Mesendoderm (in vitro differentiated cells): ENCODE data around the gene ERCC1.
"Not testable (repeated sequence)": the region's sequence is repeated elsewhere in the genome, so short reads cannot be mapped to it uniquely, and the experiment has no call there.

Experiments
- DNase-seq: peaks from one replicate; pipeline ENCODE4 v3.0.0; 2013
- H2AK5ac ChIP-seq: 2 replicates; pipeline ENCODE4 v1.6.1; 2013; ENCODE audit warnings: low read length, inconsistent platforms
- H2BK120ac ChIP-seq: 2 replicates; pipeline ENCODE4 v1.6.1; 2013; ENCODE audit warnings: low read depth, mild to moderate bottlenecking, low read length, moderate library complexity, mixed read lengths
- H2BK15ac ChIP-seq: replicated peaks from 2 replicates; pipeline ENCODE4 v1.6.1; 2013; ENCODE audit warnings: low read depth, mild to moderate bottlenecking, moderate library complexity
- H2BK5ac ChIP-seq: 2 replicates; pipeline ENCODE4 v1.6.1; 2013; ENCODE audit warnings: low read length, inconsistent platforms
- H3K18ac ChIP-seq: 2 replicates; pipeline ENCODE4 v1.6.1; 2013; ENCODE audit warnings: mild to moderate bottlenecking, low read length, mixed read lengths
- H3K23ac ChIP-seq: one replicate; pipeline ENCODE4 v1.6.1; 2013; ENCODE audit warnings: low read length
- H3K27ac ChIP-seq: 2 replicates; pipeline ENCODE4 v1.5.1; 2013; ENCODE audit warnings: low read depth, mild to moderate bottlenecking, inconsistent platforms, low read length, moderate library complexity
- H3K27me3 ChIP-seq: 2 replicates; pipeline ENCODE4 v1.6.1; 2013; ENCODE audit warnings: low read length, control low read depth, mild to moderate bottlenecking, inconsistent platforms; ENCODE audit not compliant: insufficient read depth, poor library complexity
- H3K36me3 ChIP-seq: 2 replicates; pipeline ENCODE4 v1.6.1; 2013; ENCODE audit warnings: low read length, inconsistent platforms; ENCODE audit not compliant: control insufficient read depth, insufficient read depth
- H3K4ac ChIP-seq: one replicate; pipeline ENCODE4 v1.6.1; 2013; ENCODE audit warnings: low read depth, mild to moderate bottlenecking, low read length, moderate library complexity
- H3K4me1 ChIP-seq: 2 replicates; pipeline ENCODE4 v1.6.1; 2013; ENCODE audit warnings: low read depth, low read length, inconsistent platforms; ENCODE audit not compliant: control insufficient read depth
- H3K4me2 ChIP-seq: 2 replicates; pipeline ENCODE4 v1.6.1; 2013; ENCODE audit warnings: low read length
- H3K4me3 ChIP-seq: 2 replicates; pipeline ENCODE4 v1.5.1; 2013; ENCODE audit warnings: mild to moderate bottlenecking, low read length
- H3K56ac ChIP-seq: one replicate; pipeline ENCODE4 v1.6.1; 2013; ENCODE audit warnings: low read length
- H3K79me1 ChIP-seq: 2 replicates; pipeline ENCODE4 v1.6.1; 2013; ENCODE audit warnings: low read length, inconsistent platforms
- H3K79me2 ChIP-seq: 2 replicates; pipeline ENCODE4 v1.6.1; 2013; ENCODE audit warnings: mild to moderate bottlenecking, low read length; ENCODE audit not compliant: control insufficient read depth, insufficient read depth
- H3K9ac ChIP-seq: 2 replicates; pipeline ENCODE4 v1.6.1; 2013; ENCODE audit warnings: low read length, inconsistent platforms
- H4K5ac ChIP-seq: one replicate; pipeline ENCODE4 v1.6.1; 2013; ENCODE audit warnings: low read length
- H4K8ac ChIP-seq: one replicate; pipeline ENCODE4 v1.6.1; 2013; ENCODE audit warnings: low read depth, mild to moderate bottlenecking, control low read depth, low read length, moderate library complexity
- WGBS: extraction: QIAGEN DNeasy Blood & Tissue Kit; methylation state at CpG from one replicate; pipeline ENCODE4 v1.1.7; 2013; ENCODE audit warnings: low lambda C conversion rate, missing lambda C conversion rate; ENCODE audit not compliant: insufficient coverage; ENCODE audit errors: extremely low coverage; 5-methylcytosine and 5-hydroxymethylcytosine counted together

The ERCC1 gene

DNA sequence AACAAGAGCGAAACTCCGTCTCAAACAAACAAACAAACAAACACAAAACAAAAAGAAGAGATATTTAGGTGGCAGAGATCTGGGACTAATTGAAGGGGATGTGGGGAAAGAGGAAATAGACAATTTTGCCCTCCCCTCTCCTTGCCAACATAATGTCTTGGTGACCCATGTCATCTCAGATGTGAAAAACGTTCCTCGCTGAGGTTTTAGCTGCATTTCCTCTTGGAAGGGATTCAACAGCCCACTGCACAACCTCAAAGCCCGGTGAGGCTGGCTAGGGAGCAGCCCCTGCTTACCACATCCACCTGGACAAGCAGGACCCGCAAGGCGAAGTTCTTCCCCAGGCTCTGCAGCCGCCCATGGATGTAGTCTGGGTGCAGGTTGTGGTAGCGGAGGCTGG, 4.9 kb downstream of the ERCC1 start:
- Histone ChIP-seq H3K9ac (no peak overlapping the region), H3K56ac (no peak overlapping the region), H3K4ac (no peak overlapping the region), H3K27me3 (no peaks in the 10 kb centered on the region), H2BK15ac (no peak overlapping the region), H4K5ac (no peak overlapping the region), H3K18ac (no peak overlapping the region), H3K27ac (no peak overlapping the region), H2AK5ac (no peak overlapping the region), H3K4me1 (peaks cover 2% of the 10 kb centered on the region), H3K79me1 (peaks cover 5% of the 10 kb centered on the region), H4K8ac (no peak overlapping the region), H2BK5ac (no peak overlapping the region), H2BK120ac (no peak overlapping the region), H3K79me2 (peaks cover 2% of the 10 kb centered on the region), H3K23ac (no peak overlapping the region), H3K36me3 (peaks cover 1% of the 10 kb centered on the region), H3K4me3 (no peak overlapping the region), H3K4me2 (no peak overlapping the region)
- no peak for DNase-seq
- WGBS, result no CpG with 5 or more reads among the region's 9 CpGs

DNA sequence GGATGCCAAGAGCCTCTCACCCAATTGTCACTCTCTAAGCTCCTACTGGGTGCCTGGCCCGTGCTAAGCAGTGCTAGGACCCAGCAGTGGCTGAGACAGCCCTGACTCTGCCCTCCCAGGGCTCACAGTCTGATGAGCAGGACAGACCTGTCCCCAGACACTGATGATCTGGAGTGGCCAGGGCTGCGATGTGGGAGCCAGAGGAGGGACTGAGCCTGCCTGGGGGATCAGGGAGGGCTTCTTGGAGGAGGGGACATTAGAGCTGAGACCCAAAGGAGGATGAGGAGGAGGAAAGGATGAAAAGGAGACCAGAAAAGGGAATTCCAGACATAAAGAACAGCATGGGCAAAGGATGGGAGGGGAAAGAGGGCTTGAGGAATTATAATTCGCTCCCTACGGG, 6.6 kb downstream of the ERCC1 start:
- Histone ChIP-seq H3K27me3 (no peaks in the 10 kb centered on the region), H2BK15ac (no peak overlapping the region), H3K79me1 (peaks cover 3% of the 10 kb centered on the region), H3K23ac (no peak overlapping the region), H3K56ac (no peak overlapping the region), H3K4ac (no peak overlapping the region), H3K79me2 (no peaks in the 10 kb centered on the region), H3K18ac (no peak overlapping the region), H3K4me3 (no peak overlapping the region), H3K27ac (no peak overlapping the region), H2AK5ac (no peak overlapping the region), H2BK5ac (no peak overlapping the region), H4K8ac (no peak overlapping the region), H2BK120ac (no peak overlapping the region), H3K9ac (no peak overlapping the region), H4K5ac (no peak overlapping the region), H3K4me1 (no peaks in the 10 kb centered on the region), H3K36me3 (peaks cover 1% of the 10 kb centered on the region), H3K4me2 (no peak overlapping the region)
- DNase-seq, result no peak
- no CpG with 5 or more reads among the region's 4 CpGs for WGBS

DNA sequence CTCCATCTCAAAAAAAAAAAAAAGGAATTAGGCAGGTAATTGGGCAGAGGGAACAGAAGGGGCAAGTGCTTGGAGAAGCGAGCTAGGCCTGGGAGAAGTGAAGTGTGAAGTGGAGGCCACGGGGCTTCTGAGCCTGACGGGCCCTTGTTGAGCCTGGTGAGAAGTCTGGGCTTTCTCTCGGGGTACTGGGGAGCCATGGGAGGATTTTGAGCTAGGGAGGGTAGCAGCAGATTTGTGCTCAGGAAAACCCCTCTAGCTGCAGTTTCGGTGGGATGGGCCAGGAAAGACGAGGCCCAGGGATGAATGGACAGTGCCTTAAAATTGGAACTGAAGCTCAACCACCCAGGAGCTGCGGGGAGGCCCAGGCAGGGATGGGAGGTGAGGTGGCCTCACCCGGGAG, 9.2 kb downstream of the ERCC1 start:
- no peak overlapping the region for H2BK15ac ChIP-seq
- H2AK5ac ChIP-seq, result no peak overlapping the region
- no peak overlapping the region for H3K4me2 ChIP-seq
- no peaks in the 10 kb centered on the region for H3K79me2 ChIP-seq
- no peak overlapping the region for H3K4ac ChIP-seq
- DNase-seq, result no peak
- H3K4me1 ChIP-seq, result no peaks in the 10 kb centered on the region
- H4K5ac ChIP-seq, result no peak overlapping the region
- H3K56ac ChIP-seq, result no peak overlapping the region
- WGBS, result no CpG with 5 or more reads among the region's 8 CpGs
- no peak overlapping the region for H2BK5ac ChIP-seq
- no peak overlapping the region for H3K9ac ChIP-seq
- no peaks in the 10 kb centered on the region for H3K79me1 ChIP-seq
- H3K23ac ChIP-seq, result no peak overlapping the region
- no peak overlapping the region for H2BK120ac ChIP-seq
- peaks cover 1% of the 10 kb centered on the region for H3K36me3 ChIP-seq
- no peaks in the 10 kb centered on the region for H3K27me3 ChIP-seq
- H3K27ac ChIP-seq, result no peak overlapping the region
- H3K18ac ChIP-seq, result no peak overlapping the region
- H3K4me3 ChIP-seq, result no peak overlapping the region
- no peak overlapping the region for H4K8ac ChIP-seq

DNA sequence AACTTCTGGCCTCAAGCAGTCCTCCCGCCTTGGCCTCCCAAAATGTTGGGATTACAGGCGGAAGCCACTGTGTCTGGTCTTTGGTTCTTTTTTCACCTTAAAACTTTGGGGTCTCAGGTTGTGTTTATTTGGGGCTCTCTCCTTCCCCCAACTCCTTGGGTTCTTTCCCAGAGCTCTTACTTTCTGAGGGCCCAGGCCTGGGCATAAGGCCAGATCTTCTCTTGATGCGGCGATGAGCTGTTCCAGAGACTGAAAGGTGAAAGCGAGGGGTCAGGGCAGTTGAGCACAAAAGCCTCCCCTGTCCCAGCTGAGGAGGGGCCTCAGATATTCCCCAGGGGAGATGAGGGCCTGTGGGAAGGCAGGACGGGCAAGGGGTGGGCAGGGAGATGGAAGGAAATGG, 10.2 kb downstream of the ERCC1 start:
- Histone ChIP-seq H3K79me2 (no peaks in the 10 kb centered on the region), H3K36me3 (no peaks in the 10 kb centered on the region), H2AK5ac (no peak overlapping the region), H3K27me3 (no peaks in the 10 kb centered on the region), H3K18ac (no peak overlapping the region), H3K4me3 (no peak overlapping the region), H3K4me2 (no peak overlapping the region), H3K27ac (no peak overlapping the region), H3K56ac (no peak overlapping the region), H3K9ac (no peak overlapping the region), H3K23ac (no peak overlapping the region), H3K4me1 (no peaks in the 10 kb centered on the region), H4K8ac (no peak overlapping the region), H4K5ac (no peak overlapping the region), H3K4ac (no peak overlapping the region), H2BK15ac (no peak overlapping the region), H2BK120ac (no peak overlapping the region), H3K79me1 (no peaks in the 10 kb centered on the region), H2BK5ac (no peak overlapping the region)
- WGBS, result no CpG with 5 or more reads among the region's 6 CpGs
- DNase-seq, result no peak

DNA sequence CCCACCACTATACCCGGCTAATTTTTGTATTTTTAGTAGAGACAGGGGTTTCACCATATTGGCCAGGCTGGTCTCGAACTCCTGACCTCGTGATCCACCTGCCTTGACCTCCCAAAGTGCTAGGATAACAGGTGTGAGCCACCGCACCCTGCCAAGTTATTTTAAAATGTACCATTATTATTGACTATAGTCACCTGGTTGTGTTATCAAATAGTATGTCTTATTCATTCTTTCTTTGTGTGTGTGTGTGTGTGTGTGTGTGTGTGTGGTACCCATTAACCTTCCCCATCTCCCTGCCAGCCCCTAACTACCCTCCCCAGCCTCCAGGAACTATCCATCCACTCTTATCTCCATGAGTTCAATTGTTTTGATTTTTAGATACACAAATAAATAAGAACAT, 13.4 kb downstream of the ERCC1 start:
- not testable (repeated sequence) for H3K27me3 ChIP-seq, H3K4me2 ChIP-seq, H3K9ac ChIP-seq, H3K79me1 ChIP-seq, H3K27ac ChIP-seq, H2AK5ac ChIP-seq, H3K23ac ChIP-seq, H3K18ac ChIP-seq, H3K56ac ChIP-seq, DNase-seq, H3K79me2 ChIP-seq, H3K36me3 ChIP-seq, H4K5ac ChIP-seq, H4K8ac ChIP-seq, H3K4me1 ChIP-seq, H3K4me3 ChIP-seq, H2BK120ac ChIP-seq, H2BK15ac ChIP-seq, H2BK5ac ChIP-seq, H3K4ac ChIP-seq
- WGBS, result no CpG with 5 or more reads among the region's 4 CpGs

DNA sequence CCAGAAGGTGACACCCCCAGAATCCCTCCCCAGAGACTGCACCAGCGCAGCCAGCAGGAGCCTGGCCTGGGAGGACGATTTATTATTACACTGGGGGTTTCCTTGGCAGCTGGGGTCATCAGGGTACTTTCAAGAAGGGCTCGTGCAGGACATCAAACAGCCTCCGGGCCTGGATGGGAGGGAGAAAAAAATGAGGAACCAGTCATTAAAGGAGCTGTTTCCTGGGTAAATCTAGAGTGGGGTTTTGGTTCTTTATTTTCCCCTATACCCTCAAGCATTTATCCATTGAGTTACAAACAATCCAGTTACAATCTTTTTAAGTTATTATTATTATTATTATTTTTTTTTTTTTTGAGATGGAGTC, 14.2 kb downstream of the ERCC1 start:
- Histone ChIP-seq H2BK120ac (no peak overlapping the region), H3K9ac (no peak overlapping the region), H2AK5ac (no peak overlapping the region), H3K4me3 (no peak overlapping the region), H4K5ac (no peak overlapping the region), H3K79me2 (peaks cover 9% of the 10 kb centered on the region), H2BK5ac (no peak overlapping the region), H3K18ac (no peak overlapping the region), H3K56ac (no peak overlapping the region), H3K79me1 (peaks cover 9% of the 10 kb centered on the region), H3K27ac (no peak overlapping the region), H3K23ac (no peak overlapping the region), H2BK15ac (no peak overlapping the region), H3K27me3 (no peaks in the 10 kb centered on the region), H3K4ac (no peak overlapping the region), H3K4me2 (no peak overlapping the region), H3K36me3 (no peaks in the 10 kb centered on the region), H3K4me1 (no peaks in the 10 kb centered on the region), H4K8ac (no peak overlapping the region)
- DNase-seq, result no peak
- no CpG with 5 or more reads among the region's 4 CpGs for WGBS
